DOHH2 (cell line): ENCODE measurements around the gene VSNL1.

ENCODE experiments used
- H3F3A ChIP-seq: fragments of 200-600 bp; sonication (generic), shearing (Covaris generic); 2 replicates; pipeline ENCODE4 v1.6.0; 2016; ENCODE audit warnings: antibody characterized with exemption, mild to moderate bottlenecking; ENCODE audit not compliant: control insufficient read depth, insufficient read depth
- H3K27ac ChIP-seq: fragments of 200-600 bp; sonication (generic); 2 replicates; pipeline ENCODE4 v1.5.1; 2014; ENCODE audit warnings: low read depth, mild to moderate bottlenecking, low read length, moderate library complexity
- H3K27me3 ChIP-seq: fragments of 200-600 bp; sonication (generic); 2 replicates; pipeline ENCODE4 v1.6.1; 2014; ENCODE audit warnings: mild to moderate bottlenecking, low read length, mixed read lengths; ENCODE audit not compliant: control insufficient read depth
- H3K36me3 ChIP-seq: fragments of 200-600 bp; sonication (generic); 2 replicates; pipeline ENCODE4 v1.6.1; 2014; ENCODE audit warnings: mild to moderate bottlenecking, low read length, moderate library complexity, mixed read lengths; ENCODE audit not compliant: control insufficient read depth
- H3K4me1 ChIP-seq: fragments of 200-600 bp; sonication (generic); 2 replicates; pipeline ENCODE4 v1.6.1; 2014; ENCODE audit warnings: mild to moderate bottlenecking, low read length, mixed read lengths; ENCODE audit not compliant: control insufficient read depth
- H3K4me2 ChIP-seq: fragments of 200-600 bp; sonication (generic); 2 replicates; pipeline ENCODE4 v1.6.0; 2014; ENCODE audit warnings: mild to moderate bottlenecking, low read length, moderate library complexity
- H3K4me3 ChIP-seq: fragments of 200-600 bp; sonication (generic); 2 replicates; pipeline ENCODE4 v1.5.1; 2014; ENCODE audit warnings: mild to moderate bottlenecking, low read length, mixed read lengths
- H3K79me2 ChIP-seq: fragments of 200-600 bp; sonication (generic); 2 replicates; pipeline ENCODE4 v1.6.1; 2014; ENCODE audit warnings: mild to moderate bottlenecking, low read length, mixed read lengths; ENCODE audit not compliant: control insufficient read depth
- H3K9me2 ChIP-seq: fragments of 200-600 bp; sonication (generic); replicated peaks from 2 replicates; pipeline ENCODE4 v1.6.1; 2014; ENCODE audit warnings: mild to moderate bottlenecking, low read length, mixed read lengths; ENCODE audit not compliant: control insufficient read depth
- H3K9me3 ChIP-seq: fragments of 200-600 bp; sonication (generic); 2 replicates; pipeline ENCODE4 v1.6.1; 2014; ENCODE audit warnings: antibody characterized with exemption, low read length, mixed read lengths; ENCODE audit not compliant: control insufficient read depth, insufficient read depth
- H4K20me1 ChIP-seq: fragments of 200-600 bp; sonication (generic); 2 replicates; pipeline ENCODE4 v1.6.0; 2014; ENCODE audit warnings: low read depth, mild to moderate bottlenecking, antibody characterized with exemption, low read length, moderate library complexity; ENCODE audit not compliant: control insufficient read depth, insufficient read depth
- EZH2phosphoT487 ChIP-seq: fragments of 200-600 bp; sonication (generic); IDR thresholded peaks from 2 replicates; pipeline ENCODE4 v1.6.1; 2017; ENCODE audit warnings: borderline replicate concordance, mild to moderate bottlenecking, antibody characterized with exemption, low read length, moderate library complexity, mixed read lengths
- TF ChIP-seq, protein P1 (sequence below): fragments of 200-600 bp; sonication (generic); IDR thresholded peaks from one replicate; pipeline ENCODE4 v1.5.1; 2014; ENCODE audit warnings: antibody characterized with exemption, mild to moderate bottlenecking, low read depth, low read length; ENCODE audit not compliant: poor library complexity, severe bottlenecking

Gene VSNL1

DNA sequence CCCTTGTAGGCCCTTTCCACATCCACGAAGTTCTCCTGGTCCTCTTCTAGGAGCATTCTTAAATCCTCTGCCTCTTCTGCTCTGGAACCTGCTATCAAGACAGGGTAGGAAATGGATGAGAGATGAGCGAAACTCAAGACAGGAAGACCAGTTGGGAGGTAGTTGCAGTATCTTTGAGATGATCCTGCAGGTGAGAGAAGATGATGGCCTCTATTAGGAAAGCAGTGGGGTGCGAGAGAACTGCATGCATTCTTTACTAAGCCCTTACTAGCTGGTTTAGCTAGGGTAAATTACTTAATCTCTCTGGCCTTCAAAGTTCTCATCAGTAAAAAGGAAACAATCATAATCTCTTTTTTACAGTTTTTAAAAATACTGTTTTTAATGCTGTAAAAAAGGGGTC lies 47.0 kb downstream of the VSNL1 start:
- TF ChIP-seq, protein P1, sequence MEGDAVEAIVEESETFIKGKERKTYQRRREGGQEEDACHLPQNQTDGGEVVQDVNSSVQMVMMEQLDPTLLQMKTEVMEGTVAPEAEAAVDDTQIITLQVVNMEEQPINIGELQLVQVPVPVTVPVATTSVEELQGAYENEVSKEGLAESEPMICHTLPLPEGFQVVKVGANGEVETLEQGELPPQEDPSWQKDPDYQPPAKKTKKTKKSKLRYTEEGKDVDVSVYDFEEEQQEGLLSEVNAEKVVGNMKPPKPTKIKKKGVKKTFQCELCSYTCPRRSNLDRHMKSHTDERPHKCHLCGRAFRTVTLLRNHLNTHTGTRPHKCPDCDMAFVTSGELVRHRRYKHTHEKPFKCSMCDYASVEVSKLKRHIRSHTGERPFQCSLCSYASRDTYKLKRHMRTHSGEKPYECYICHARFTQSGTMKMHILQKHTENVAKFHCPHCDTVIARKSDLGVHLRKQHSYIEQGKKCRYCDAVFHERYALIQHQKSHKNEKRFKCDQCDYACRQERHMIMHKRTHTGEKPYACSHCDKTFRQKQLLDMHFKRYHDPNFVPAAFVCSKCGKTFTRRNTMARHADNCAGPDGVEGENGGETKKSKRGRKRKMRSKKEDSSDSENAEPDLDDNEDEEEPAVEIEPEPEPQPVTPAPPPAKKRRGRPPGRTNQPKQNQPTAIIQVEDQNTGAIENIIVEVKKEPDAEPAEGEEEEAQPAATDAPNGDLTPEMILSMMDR: no peak
- no peak for TF ChIP-seq EZH2phosphoT487
- no peaks in the 10 kb centered on the region for H3K79me2 ChIP-seq
- no peaks in the 10 kb centered on the region for H3K36me3 ChIP-seq
- no peak overlapping the region for H3K27ac ChIP-seq
- no peaks in the 10 kb centered on the region for H3K4me1 ChIP-seq
- H3K9me2 ChIP-seq: no peaks in the 10 kb centered on the region
- H3K4me3 ChIP-seq: no peak overlapping the region
- H3F3A ChIP-seq: no peaks in the 10 kb centered on the region
- no peaks in the 10 kb centered on the region for H3K9me3 ChIP-seq
- H3K4me2 ChIP-seq: no peak overlapping the region
- H4K20me1 ChIP-seq: no peaks in the 10 kb centered on the region
- no peaks in the 10 kb centered on the region for H3K27me3 ChIP-seq

DNA sequence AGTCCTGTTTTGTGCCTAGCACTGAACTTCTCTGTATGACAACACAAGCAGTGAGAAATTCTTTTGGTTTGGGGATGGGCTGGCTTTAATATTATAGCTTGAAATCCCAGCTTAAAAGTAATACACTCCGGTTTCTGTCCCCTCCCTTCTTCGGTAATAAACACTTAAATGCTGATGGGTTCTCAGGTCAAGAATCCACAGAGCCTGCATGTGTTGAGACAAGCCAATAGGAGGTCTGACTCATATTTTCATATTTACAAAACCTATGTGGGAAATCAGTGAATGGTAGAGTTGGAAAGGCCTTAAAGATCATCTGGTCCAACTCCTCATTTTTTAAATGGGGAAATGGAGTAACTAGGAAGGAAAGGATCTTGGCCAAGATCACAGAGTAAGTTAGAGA lies 47.5 kb downstream of the VSNL1 start:
- TF ChIP-seq EZH2phosphoT487: no peak
- TF ChIP-seq, protein P1: no peak
- Histone ChIP-seq H3K27me3 (no peaks in the 10 kb centered on the region), H3K4me3 (no peak overlapping the region), H3K4me1 (no peaks in the 10 kb centered on the region), H3K79me2 (no peaks in the 10 kb centered on the region), H3K36me3 (no peaks in the 10 kb centered on the region), H3K9me3 (no peaks in the 10 kb centered on the region), H3K9me2 (no peaks in the 10 kb centered on the region), H4K20me1 (no peaks in the 10 kb centered on the region), H3F3A (no peaks in the 10 kb centered on the region), H3K4me2 (no peak overlapping the region), H3K27ac (no peak overlapping the region)

DNA sequence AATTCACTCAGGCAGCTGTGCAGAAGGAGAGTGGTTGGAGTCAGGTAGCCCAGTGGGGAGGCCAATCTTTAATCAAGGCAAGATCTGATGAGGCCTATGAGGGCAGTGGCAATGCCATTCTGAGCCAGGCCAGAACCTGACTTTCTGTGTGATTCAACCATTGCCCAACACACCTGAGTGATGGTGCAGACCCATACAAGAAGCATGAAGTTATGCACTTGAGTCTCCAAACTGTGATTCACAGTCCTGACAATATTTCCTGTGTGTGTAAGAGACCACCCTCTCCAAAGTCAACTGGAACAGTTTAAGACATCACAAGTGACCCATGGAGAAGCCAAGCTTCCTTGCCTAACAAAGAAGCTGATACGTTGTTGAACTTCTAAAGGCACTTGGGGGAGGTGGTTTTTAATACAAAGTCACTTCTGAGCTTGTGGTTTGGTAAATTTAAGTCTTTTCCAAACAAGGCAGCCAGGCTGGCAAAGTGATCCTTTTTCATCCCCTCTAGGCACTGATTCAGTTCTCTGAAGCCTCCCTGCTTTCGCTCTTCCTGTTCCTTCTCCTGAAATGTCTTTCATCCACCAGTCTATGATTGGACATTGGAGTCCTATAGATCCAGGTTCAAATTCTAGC lies 49.0 kb downstream of the VSNL1 start:
- TF ChIP-seq, protein P1: no peak
- no peak for TF ChIP-seq EZH2phosphoT487
- Histone ChIP-seq H3K36me3 (no peaks in the 10 kb centered on the region), H3F3A (no peaks in the 10 kb centered on the region), H3K79me2 (no peaks in the 10 kb centered on the region), H4K20me1 (no peaks in the 10 kb centered on the region), H3K27me3 (no peaks in the 10 kb centered on the region), H3K27ac (no peak overlapping the region), H3K9me3 (no peaks in the 10 kb centered on the region), H3K9me2 (no peaks in the 10 kb centered on the region), H3K4me2 (no peak overlapping the region), H3K4me3 (no peak overlapping the region), H3K4me1 (no peaks in the 10 kb centered on the region)
